Neural progenitor cell (in vitro differentiated cells): ENCODE data around the gene PTGDS. TPM values are rescaled to one million over a fixed set of nuclear protein-coding genes. Genes with fewer than 3 reads are reported as not detected.
A peak's percentile ranks its signal among the peaks of the same experiment; 100 is the strongest.

ENCODE experiments used
- DNase-seq: peaks from one replicate; pipeline ENCODE4 v3.0.0-alpha.2; 2016; ENCODE audit warnings: low spot score
- H2AFZ ChIP-seq: fragments of 200-600 bp; sonication (generic); replicated peaks from 2 replicates; pipeline ENCODE4 v1.6.1; 2016; ENCODE audit warnings: antibody characterized with exemption
- H3F3A ChIP-seq: fragments of 200-600 bp; sonication (generic); 2 replicates; pipeline ENCODE4 v1.6.1; 2016; ENCODE audit warnings: antibody characterized with exemption, low read depth
- H3K27ac ChIP-seq: fragments of 200-600 bp; sonication (generic); 2 replicates; pipeline ENCODE4 v1.5.1; 2016; ENCODE audit warnings: mild to moderate bottlenecking
- H3K27me3 ChIP-seq: fragments of 200-600 bp; sonication (generic); 2 replicates; pipeline ENCODE4 v1.6.1; 2016; ENCODE audit warnings: mild to moderate bottlenecking, moderate library complexity
- H3K36me3 ChIP-seq: fragments of 200-600 bp; sonication (generic); 2 replicates; pipeline ENCODE4 v1.5.1; 2016
- H3K4me1 ChIP-seq: fragments of 200-600 bp; sonication (generic); 2 replicates; pipeline ENCODE4 v1.6.1; 2016; ENCODE audit warnings: mixed run types
- H3K4me2 ChIP-seq: fragments of 200-600 bp; sonication (generic); 2 replicates; pipeline ENCODE4 v1.6.1; 2016
- H3K4me3 ChIP-seq: fragments of 200-600 bp; sonication (generic); 2 replicates; pipeline ENCODE4 v1.5.1; 2016
- H3K79me2 ChIP-seq: fragments of 200-600 bp; sonication (generic); 2 replicates; pipeline ENCODE4 v1.6.1; 2016; ENCODE audit warnings: low read depth
- H3K9ac ChIP-seq: fragments of 200-600 bp; sonication (generic); 2 replicates; pipeline ENCODE4 v1.6.1; 2016
- H3K9me3 ChIP-seq: fragments of 200-600 bp; sonication (generic); 2 replicates; pipeline ENCODE4 v1.5.1; 2016; ENCODE audit warnings: low read depth
- H4K20me1 ChIP-seq: fragments of 200-600 bp; sonication (generic); 2 replicates; pipeline ENCODE4 v1.6.1; 2016; ENCODE audit warnings: low read depth
- H3K27ac Mint-ChIP-seq: 3 replicates; pipeline ENCODE4 v1.8.0; 2021; ENCODE audit warnings: mixed read lengths
- H3K27me3 Mint-ChIP-seq: 2 replicates; pipeline ENCODE4 v1.8.0; 2022; ENCODE audit warnings: low read depth, mild to moderate bottlenecking, inconsistent platforms, moderate library complexity, mixed read lengths; ENCODE audit not compliant: insufficient read depth
- H3K36me3 Mint-ChIP-seq: 3 replicates; pipeline ENCODE4 v1.8.0; 2021; ENCODE audit warnings: mixed read lengths
- H3K4me1 Mint-ChIP-seq: 3 replicates; pipeline ENCODE4 v1.8.0; 2021; ENCODE audit warnings: mixed read lengths
- H3K4me3 Mint-ChIP-seq: 3 replicates; pipeline ENCODE4 v1.8.0; 2021; ENCODE audit warnings: mild to moderate bottlenecking, moderate library complexity, mixed read lengths
- H3K9me3 Mint-ChIP-seq: 3 replicates; pipeline ENCODE4 v1.8.0; 2020; ENCODE audit warnings: mixed read lengths
- EZH2 ChIP-seq: fragments of 200-600 bp; sonication (generic); IDR thresholded peaks from 2 replicates; pipeline ENCODE4 v1.6.1; 2017; ENCODE audit warnings: antibody characterized with exemption, mild to moderate bottlenecking, moderate library complexity
- EZH2phosphoT487 ChIP-seq: fragments of 200-600 bp; sonication (generic); IDR thresholded peaks from 2 replicates; pipeline ENCODE4 v1.6.1; 2017; ENCODE audit warnings: antibody characterized with exemption
- total RNA-seq: library from RNA; depleted of rRNA; stranded (reverse); fragments of >200 nt; gene quantifications from 2 replicates; pipeline ENCODE4 v1.2.3, GENCODE V29; 2015; ENCODE audit warnings: low replicate concordance
- TF ChIP-seq, protein P1 (sequence below): fragments of 200-600 bp; sonication (generic); IDR thresholded peaks from 2 replicates; pipeline ENCODE4 v1.5.1; 2017; ENCODE audit warnings: antibody characterized with exemption, mild to moderate bottlenecking

The PTGDS gene
- total RNA-seq, 1 donor from 2014 or later = not detected

DNA sequence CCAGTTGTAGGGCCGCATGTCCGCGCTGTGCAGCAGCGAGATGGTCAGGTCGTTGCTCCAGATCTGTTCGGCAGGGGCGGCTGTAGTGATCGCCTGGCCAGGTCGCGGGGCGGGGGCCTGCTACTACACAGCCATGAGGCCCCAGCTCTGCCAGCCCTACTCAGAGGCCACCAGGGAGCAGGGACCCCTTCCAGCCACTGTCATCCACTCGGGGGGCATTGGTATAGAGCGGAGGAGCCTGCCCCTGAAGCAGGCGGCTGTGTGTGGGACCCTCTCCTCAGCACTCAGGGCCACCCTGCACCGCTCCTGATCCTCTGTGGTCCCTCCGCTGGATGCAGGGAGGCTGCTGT lies 34.4 kb upstream of the PTGDS start:
- DNase-seq = no peak
- no peaks in the 10 kb centered on the region for H3K4me1 ChIP-seq
- Mint-ChIP-seq H3K9me3 (no peaks in the 10 kb centered on the region), H3K27ac (no peak overlapping the region), H3K4me1 (peaks cover 3% of the 10 kb centered on the region), H3K27me3 (peaks cover 10% of the 10 kb centered on the region), H3K4me3 (peak overlapping the region; percentile 76), H3K36me3 (peaks cover 8% of the 10 kb centered on the region)
- H3K4me3 ChIP-seq = no peak overlapping the region
- H3K79me2 ChIP-seq = peaks cover 10% of the 10 kb centered on the region
- no peak overlapping the region for H2AFZ ChIP-seq
- peak overlapping the region; percentile 100 for H3K4me2 ChIP-seq
- H3F3A ChIP-seq = peaks cover 6% of the 10 kb centered on the region
- no peaks in the 10 kb centered on the region for H3K36me3 ChIP-seq
- no peaks in the 10 kb centered on the region for H3K9me3 ChIP-seq
- H3K27me3 ChIP-seq = no peaks in the 10 kb centered on the region
- TF ChIP-seq, protein P1, sequence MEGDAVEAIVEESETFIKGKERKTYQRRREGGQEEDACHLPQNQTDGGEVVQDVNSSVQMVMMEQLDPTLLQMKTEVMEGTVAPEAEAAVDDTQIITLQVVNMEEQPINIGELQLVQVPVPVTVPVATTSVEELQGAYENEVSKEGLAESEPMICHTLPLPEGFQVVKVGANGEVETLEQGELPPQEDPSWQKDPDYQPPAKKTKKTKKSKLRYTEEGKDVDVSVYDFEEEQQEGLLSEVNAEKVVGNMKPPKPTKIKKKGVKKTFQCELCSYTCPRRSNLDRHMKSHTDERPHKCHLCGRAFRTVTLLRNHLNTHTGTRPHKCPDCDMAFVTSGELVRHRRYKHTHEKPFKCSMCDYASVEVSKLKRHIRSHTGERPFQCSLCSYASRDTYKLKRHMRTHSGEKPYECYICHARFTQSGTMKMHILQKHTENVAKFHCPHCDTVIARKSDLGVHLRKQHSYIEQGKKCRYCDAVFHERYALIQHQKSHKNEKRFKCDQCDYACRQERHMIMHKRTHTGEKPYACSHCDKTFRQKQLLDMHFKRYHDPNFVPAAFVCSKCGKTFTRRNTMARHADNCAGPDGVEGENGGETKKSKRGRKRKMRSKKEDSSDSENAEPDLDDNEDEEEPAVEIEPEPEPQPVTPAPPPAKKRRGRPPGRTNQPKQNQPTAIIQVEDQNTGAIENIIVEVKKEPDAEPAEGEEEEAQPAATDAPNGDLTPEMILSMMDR = no peak
- TF ChIP-seq EZH2 = no peak
- no peak for TF ChIP-seq EZH2phosphoT487
- H3K27ac ChIP-seq = no peak overlapping the region
- no peak overlapping the region for H3K9ac ChIP-seq
- H4K20me1 ChIP-seq = peaks cover 25% of the 10 kb centered on the region

DNA sequence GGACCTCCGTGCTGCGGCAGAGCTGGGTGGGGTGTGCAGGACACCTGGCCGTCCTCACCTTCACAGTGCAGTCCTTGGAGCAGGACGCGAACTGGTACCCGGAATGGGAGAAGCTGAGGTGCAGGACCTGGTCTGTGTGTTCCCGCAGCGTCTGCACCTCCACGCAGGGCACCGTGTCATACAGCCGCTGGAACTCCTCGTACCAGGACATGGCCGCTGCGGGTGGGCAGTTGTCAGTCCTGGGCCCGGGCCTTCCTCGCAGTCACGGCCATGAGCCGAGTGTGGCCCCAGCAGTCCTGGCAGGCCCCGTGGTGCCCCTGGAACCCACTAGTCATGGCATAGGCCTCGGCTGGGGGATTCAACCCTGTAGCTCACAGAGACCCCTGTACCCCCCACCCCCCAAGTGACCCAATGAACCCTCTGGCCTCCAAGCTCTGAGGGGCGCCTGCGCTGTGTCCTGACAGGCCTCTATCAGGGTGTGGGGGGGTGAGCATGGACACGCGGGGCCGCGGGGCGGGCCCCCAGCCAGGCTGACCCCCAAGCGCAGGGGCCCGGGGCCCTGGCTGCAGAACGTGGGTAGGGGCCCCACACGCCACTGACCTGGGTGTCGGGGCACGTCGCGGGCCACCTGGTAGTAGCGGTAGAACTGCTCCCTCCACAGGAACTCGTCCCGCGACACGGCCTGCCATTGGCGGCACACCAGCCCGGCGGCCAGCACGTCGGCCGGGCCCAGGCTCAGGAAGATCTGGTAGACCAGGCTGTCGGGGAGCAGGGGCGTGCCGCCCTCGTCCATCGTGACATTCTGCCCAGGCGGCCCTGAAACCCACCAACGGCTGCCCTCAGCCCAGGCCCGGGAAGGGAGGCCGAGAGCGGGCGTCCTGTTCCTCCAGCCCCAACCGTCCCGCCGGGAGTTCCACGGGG lies 33.8 kb upstream of the PTGDS start:
- Mint-ChIP-seq H3K9me3 (no peaks in the 10 kb centered on the region), H3K4me1 (peaks cover 5% of the 10 kb centered on the region), H3K4me3 (peak overlapping the region; percentile 85), H3K27ac (no peak overlapping the region), H3K27me3 (peaks cover 10% of the 10 kb centered on the region), H3K36me3 (peaks cover 6% of the 10 kb centered on the region)
- Histone ChIP-seq H3K27me3 (no peaks in the 10 kb centered on the region), H3K9me3 (no peaks in the 10 kb centered on the region), H3K4me3 (peak overlapping the region; percentile 99), H3K4me1 (no peaks in the 10 kb centered on the region), H3K27ac (no peak overlapping the region), H3F3A (peaks cover 12% of the 10 kb centered on the region), H2AFZ (peak overlapping the region; percentile 57), H4K20me1 (peaks cover 25% of the 10 kb centered on the region), H3K9ac (peak overlapping the region; percentile 85), H3K79me2 (peaks cover 10% of the 10 kb centered on the region), H3K4me2 (peak overlapping the region; percentile 100), H3K36me3 (no peaks in the 10 kb centered on the region)
- no peak for TF ChIP-seq EZH2
- TF ChIP-seq, protein P1 = no peak
- no peak for TF ChIP-seq EZH2phosphoT487
- DNase-seq = peak; percentile 67

DNA sequence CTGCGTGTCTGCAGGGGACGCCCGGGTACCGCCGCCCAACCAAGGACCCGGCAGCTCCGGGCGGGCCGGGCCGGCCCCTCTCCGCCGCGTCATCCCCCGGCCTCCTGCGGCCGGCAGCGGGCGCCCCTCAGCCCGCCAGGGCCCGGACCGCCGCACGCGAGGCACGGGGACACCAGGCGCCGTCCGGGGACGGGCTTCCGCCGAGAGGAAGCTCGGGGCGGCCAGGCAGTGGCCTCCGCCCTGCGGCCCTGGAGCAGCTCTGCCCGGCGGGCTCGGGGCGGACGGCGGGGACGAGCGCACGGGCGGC lies 33.1 kb upstream of the PTGDS start:
- H3K27ac Mint-ChIP-seq = no peak overlapping the region
- peaks cover 4% of the 10 kb centered on the region for H3K4me1 Mint-ChIP-seq
- Histone ChIP-seq H4K20me1 (peaks cover 25% of the 10 kb centered on the region), H3K27me3 (no peaks in the 10 kb centered on the region), H3K36me3 (no peaks in the 10 kb centered on the region), H2AFZ (peak overlapping the region; percentile 57), H3K9me3 (no peaks in the 10 kb centered on the region), H3K4me3 (peak overlapping the region; percentile 99), H3K27ac (peak overlapping the region; percentile 63), H3K4me1 (peaks cover 2% of the 10 kb centered on the region), H3F3A (peaks cover 12% of the 10 kb centered on the region), H3K79me2 (peaks cover 10% of the 10 kb centered on the region), H3K4me2 (peak overlapping the region; percentile 100), H3K9ac (peak overlapping the region; percentile 85)
- peak overlapping the region; percentile 85 for H3K4me3 Mint-ChIP-seq
- no peaks in the 10 kb centered on the region for H3K9me3 Mint-ChIP-seq
- H3K27me3 Mint-ChIP-seq = peaks cover 9% of the 10 kb centered on the region
- H3K36me3 Mint-ChIP-seq = peaks cover 3% of the 10 kb centered on the region
- DNase-seq = no peak
- TF ChIP-seq EZH2phosphoT487 (no peak), EZH2 (no peak)
- TF ChIP-seq, protein P1 = no peak
